RWPE1 (cell line): Measurements from ENCODE around the gene CRHBP.

Experiments
- CTCF ChIA-PET: fragments of 350-600 bp; sonication (Branson Sonifier 250); formaldehyde crosslinking; extraction: SDS; loops from one replicate; lab custom pipeline; 2021; lab: Yijun Ruan, JAX
- POLR2A ChIA-PET: fragments of 400-600 bp; formaldehyde crosslinking; extraction: SDS; loops from one replicate; lab custom pipeline; 2020; ENCODE audit warnings: antibody characterized with exemption; ENCODE audit not compliant: low non-redundant PET; lab: Yijun Ruan, JAX
- DNase-seq: peaks from one replicate; pipeline ENCODE4 v3.0.0; 2012; ENCODE audit warnings: low spot score
- H3K27ac ChIP-seq: fragments of 450-650 bp; 2 replicates; pipeline ENCODE4 v1.5.1; 2017
- CTCF ChIP-seq: fragments of 450-650 bp; conservative IDR thresholded peaks from 2 replicates; pipeline ENCODE4 v1.5.1; 2017; ENCODE audit warnings: low read depth, mild to moderate bottlenecking

The CRHBP gene

DNA sequence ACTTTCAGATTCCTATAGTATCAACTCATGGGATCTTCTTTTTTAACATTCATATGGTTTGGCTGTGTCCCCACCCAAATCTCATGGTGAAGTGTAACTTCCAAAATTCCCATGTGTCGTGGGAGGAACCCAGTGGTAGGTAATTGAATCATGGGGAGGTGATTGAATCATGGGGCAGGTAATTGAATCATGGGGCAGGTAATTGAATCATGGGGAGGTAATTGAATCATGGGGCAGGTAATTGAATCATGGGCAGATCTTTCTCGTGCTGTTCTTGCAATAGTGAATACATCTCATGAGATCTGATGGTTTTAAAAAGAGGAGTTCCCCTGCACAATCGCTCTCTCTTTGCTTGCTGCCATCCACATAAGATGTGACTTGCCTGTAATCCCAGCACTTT lies 55.6 kb downstream of the CRHBP start:
- H3K27ac ChIP-seq = no peak overlapping the region
- no peak for TF ChIP-seq CTCF
- CTCF ChIA-PET = interaction anchor here (0.6 to 0.7 kb wide), 2 partner anchors 7 to 131 kb away, joined by 3 to 4 read pairs; no protein-coding TSS in a partner anchor
- POLR2A ChIA-PET = no interaction called here
- DNase-seq = no peak

GRCh38 chr5:77010243-77010642 lies 57.4 kb downstream of the CRHBP start:
- no peak overlapping the region for H3K27ac ChIP-seq
- CTCF ChIA-PET = no interaction called here
- DNase-seq = no peak
- TF ChIP-seq CTCF = no peak
- POLR2A ChIA-PET = no interaction called here

DNA sequence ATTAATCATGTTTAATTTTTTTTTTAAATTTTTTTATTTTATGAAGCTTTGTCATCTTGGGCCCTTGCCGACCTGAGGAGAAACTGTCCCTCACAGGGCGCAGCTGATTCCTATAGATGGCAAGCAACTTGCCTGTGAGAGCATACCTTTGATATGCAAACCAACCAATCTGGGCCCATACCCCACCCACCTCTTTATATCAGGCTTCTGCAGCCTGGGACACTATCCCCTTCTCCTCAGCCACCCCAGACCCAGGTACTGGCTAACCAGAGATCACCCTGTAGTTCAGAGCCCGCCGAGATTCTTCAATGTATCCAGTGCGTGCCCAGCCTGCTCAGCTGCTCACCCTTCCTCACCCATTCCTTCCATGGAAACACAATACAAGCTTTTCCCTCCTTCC lies 58.7 kb downstream of the CRHBP start:
- TF ChIP-seq CTCF = no peak
- no peak for DNase-seq
- ChIA-PET POLR2A (no interaction called here), CTCF (no interaction called here)
- no peak overlapping the region for H3K27ac ChIP-seq

- no peak overlapping the region for H3K27ac ChIP-seq
- peak; percentile 26 for DNase-seq
- CTCF ChIA-PET = interaction anchor here (0.6 to 1.1 kb wide), 3 partner anchors 54 to 145 kb away, joined by 3 read pairs; no protein-coding TSS in a partner anchor
- no peak for TF ChIP-seq CTCF
- POLR2A ChIA-PET = no interaction called here
Observed at GRCh38 chr5:77012601-77013000, 59.8 kb downstream of the CRHBP start.

GRCh38 chr5:77015938-77016569 lies 63.2 kb downstream of the CRHBP start:
- DNase-seq = peak; percentile 26
- peak; percentile 12; the same call in 1 of the 2 replicates for TF ChIP-seq CTCF
- ChIA-PET POLR2A (interaction anchor here (0.7 kb wide), 1 partner anchor 146 kb away, joined by 3 read pairs; no protein-coding TSS in a partner anchor), CTCF (interaction anchor here (0.6 to 1.9 kb wide), 11 partner anchors 8 to 691 kb away, joined by 3 to 29 read pairs (median 4); no protein-coding TSS in a partner anchor)
- no peak overlapping the region for H3K27ac ChIP-seq

DNA sequence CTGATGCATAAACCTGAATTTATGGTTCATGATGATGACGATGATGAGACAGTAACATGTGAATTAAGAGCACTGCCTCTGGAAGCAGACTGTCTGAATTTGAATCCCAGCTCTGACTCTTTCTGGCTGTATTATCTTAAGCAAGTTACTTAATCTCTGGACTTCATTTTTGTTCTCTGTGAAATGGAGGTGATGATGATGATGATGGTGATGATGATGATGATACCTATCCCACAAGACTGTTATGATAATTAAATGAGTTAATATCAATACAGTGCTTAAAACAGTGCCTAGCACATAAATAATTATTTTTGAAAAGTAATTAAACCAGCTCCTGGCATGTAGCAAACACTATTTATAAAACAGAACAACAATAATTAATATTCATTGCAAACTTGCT lies 64.1 kb downstream of the CRHBP start:
- ChIA-PET CTCF (interaction anchor here (0.6 to 1.9 kb wide), 4 partner anchors 89 to 422 kb away, joined by 3 to 29 read pairs (median 7); no protein-coding TSS in a partner anchor), POLR2A (no interaction called here)
- H3K27ac ChIP-seq = no peak overlapping the region
- no peak for TF ChIP-seq CTCF
- DNase-seq = no peak
